Measurements from ENCODE around the gene CNTNAP2. TPM values are rescaled to one million over a fixed set of nuclear protein-coding genes. Genes with fewer than 3 reads are reported as not detected.

CNTNAP2 gene
- total RNA-seq, 1 experiment from 2014 or later: 0.03 TPM

- CTCF ChIA-PET: no interaction called here
- in situ Hi-C loops (cut with HindIII; ENCODE audit: low pct_unique_long_range_greater_than_20kb, low sequenced_read_pairs): no loop called here
Observed at GRCh38 chr7:148151778-148152177, 2035.2 kb downstream of the CNTNAP2 start.

GRCh38 chr7:148153616-148154284 is 2037.1 kb downstream of the CNTNAP2 start:
- TF ChIP-seq, protein P1, sequence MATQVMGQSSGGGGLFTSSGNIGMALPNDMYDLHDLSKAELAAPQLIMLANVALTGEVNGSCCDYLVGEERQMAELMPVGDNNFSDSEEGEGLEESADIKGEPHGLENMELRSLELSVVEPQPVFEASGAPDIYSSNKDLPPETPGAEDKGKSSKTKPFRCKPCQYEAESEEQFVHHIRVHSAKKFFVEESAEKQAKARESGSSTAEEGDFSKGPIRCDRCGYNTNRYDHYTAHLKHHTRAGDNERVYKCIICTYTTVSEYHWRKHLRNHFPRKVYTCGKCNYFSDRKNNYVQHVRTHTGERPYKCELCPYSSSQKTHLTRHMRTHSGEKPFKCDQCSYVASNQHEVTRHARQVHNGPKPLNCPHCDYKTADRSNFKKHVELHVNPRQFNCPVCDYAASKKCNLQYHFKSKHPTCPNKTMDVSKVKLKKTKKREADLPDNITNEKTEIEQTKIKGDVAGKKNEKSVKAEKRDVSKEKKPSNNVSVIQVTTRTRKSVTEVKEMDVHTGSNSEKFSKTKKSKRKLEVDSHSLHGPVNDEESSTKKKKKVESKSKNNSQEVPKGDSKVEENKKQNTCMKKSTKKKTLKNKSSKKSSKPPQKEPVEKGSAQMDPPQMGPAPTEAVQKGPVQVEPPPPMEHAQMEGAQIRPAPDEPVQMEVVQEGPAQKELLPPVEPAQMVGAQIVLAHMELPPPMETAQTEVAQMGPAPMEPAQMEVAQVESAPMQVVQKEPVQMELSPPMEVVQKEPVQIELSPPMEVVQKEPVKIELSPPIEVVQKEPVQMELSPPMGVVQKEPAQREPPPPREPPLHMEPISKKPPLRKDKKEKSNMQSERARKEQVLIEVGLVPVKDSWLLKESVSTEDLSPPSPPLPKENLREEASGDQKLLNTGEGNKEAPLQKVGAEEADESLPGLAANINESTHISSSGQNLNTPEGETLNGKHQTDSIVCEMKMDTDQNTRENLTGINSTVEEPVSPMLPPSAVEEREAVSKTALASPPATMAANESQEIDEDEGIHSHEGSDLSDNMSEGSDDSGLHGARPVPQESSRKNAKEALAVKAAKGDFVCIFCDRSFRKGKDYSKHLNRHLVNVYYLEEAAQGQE (IDR thresholded peaks at IDR 0.05; ENCODE audit: insufficient read depth in 1 of 2, low read depth in 2 of 2, low read length in 1 of 2): no peak
- TF ChIP-seq CTCF (IDR thresholded peaks at IDR 0.05) (no peak), POLR2AphosphoS5 (IDR thresholded peaks at IDR 0.05; ENCODE audit: low read depth, low read length) (no peak), SIN3A (IDR thresholded peaks at IDR 0.05; ENCODE audit: borderline replicate concordance, insufficient read depth, low read depth, low read length) (no peak), TCF7L2 (IDR thresholded peaks at IDR 0.05; ENCODE audit: low read depth, low read length) (no peak)
- intact Hi-C loops (cut with micrococcal nuclease; ENCODE audit: unreplicated experiment) (no loop called here), in situ Hi-C loops (cut with HindIII; ENCODE audit: low pct_unique_long_range_greater_than_20kb, low sequenced_read_pairs) (no loop called here)
- no peaks in the 10 kb centered on the region for H3K27me3 ChIP-seq (ENCODE audit: control insufficient read depth, insufficient read depth, low read length)
- H3K4me1 ChIP-seq (ENCODE audit: control insufficient read depth, insufficient read depth, low read length): no peaks in the 10 kb centered on the region
- CTCF ChIA-PET: no interaction called here
- no peaks in the 10 kb centered on the region for H3K36me3 ChIP-seq (ENCODE audit: control insufficient read depth, insufficient read depth, low read length)
- DNase-seq (ENCODE audit: low read depth, low spot score): no peak
- no peaks in the 10 kb centered on the region for H3K9me3 ChIP-seq (ENCODE audit: control insufficient read depth, insufficient read depth, low read depth, low read length)
- no peak for ATAC-seq
- no TSS peak for BruUV-seq (replicated peaks)
- POLR2A ChIA-PET: no interaction called here
- H3K27ac ChIP-seq (ENCODE audit: low read length): no peak overlapping the region
- no peak overlapping the region for H3K4me3 ChIP-seq (ENCODE audit: low read depth in 2 of 2, low read length in 2 of 2)

More at GRCh38 chr7:148151778-148152177, 2035.2 kb downstream of the CNTNAP2 start:
- H3K36me3 ChIP-seq (ENCODE audit: control insufficient read depth, insufficient read depth, low read length): no peaks in the 10 kb centered on the region
- TF ChIP-seq CTCF (IDR thresholded peaks at IDR 0.05) (peak; percentile 34), POLR2AphosphoS5 (IDR thresholded peaks at IDR 0.05; ENCODE audit: low read depth, low read length) (no peak)
- H3K27ac ChIP-seq (ENCODE audit: low read length): no peak overlapping the region
- H3K27me3 ChIP-seq (ENCODE audit: control insufficient read depth, insufficient read depth, low read length): no peaks in the 10 kb centered on the region
- no TSS peak for BruUV-seq (replicated peaks)
- no peak for ATAC-seq
- POLR2A ChIA-PET: no interaction called here
- DNase-seq (ENCODE audit: low read depth, low spot score): no peak
- H3K9me3 ChIP-seq (ENCODE audit: control insufficient read depth, insufficient read depth, low read depth, low read length): no peaks in the 10 kb centered on the region
- H3K4me3 ChIP-seq (ENCODE audit: low read depth in 2 of 2, low read length in 2 of 2): no peak overlapping the region
- intact Hi-C loops (cut with micrococcal nuclease; ENCODE audit: unreplicated experiment): no loop called here
- no peaks in the 10 kb centered on the region for H3K4me1 ChIP-seq (ENCODE audit: control insufficient read depth, insufficient read depth, low read length)
